Gastrocnemius medialis (tissue), 4 donors: ENCODE results near the gene SPINT2. TPM values are rescaled to one million over a fixed set of nuclear protein-coding genes. Genes with fewer than 3 reads are reported as not detected.

Source experiments
- ATAC-seq, 2 donors: fragments of 150-250 bp; one replicate each; pipeline ENCODE4 v1.9.1; 2016
- DNase-seq, 2 donors: peaks; one replicate each; pipeline ENCODE4 v3.0.0-alpha.2; 2019
- H3K27ac ChIP-seq, 4 donors: fragments of 200-600 bp; sonication (generic); 1 replicate in 1 of 4; 2 replicates in 3 of 4; pipeline ENCODE4 v1.5.1; 2016 to 2018; ENCODE audit warnings: mild to moderate bottlenecking in 2 of 4, moderate library complexity in 1 of 4
- H3K27me3 ChIP-seq, 3 donors: fragments of 200-600 bp; sonication (generic) in 2 of 3; 1 replicate in 1 of 3; 2 replicates in 2 of 3; pipeline versions ENCODE4 v1.5.1 to v1.6.0; 2016 to 2019; ENCODE audit warnings: mild to moderate bottlenecking in 1 of 3, moderate library complexity in 1 of 3
- H3K36me3 ChIP-seq, 2 donors: fragments of 200-600 bp; sonication (generic) in 1 of 2; one replicate each; pipeline ENCODE4 v1.5.1; 2017 to 2018
- H3K4me1 ChIP-seq, 2 donors: fragments of 200-600 bp; sonication (generic) in 1 of 2; one replicate each; pipeline ENCODE4 v1.5.1; 2016 to 2017; ENCODE audit warnings: mild to moderate bottlenecking in 2 of 2
- H3K4me3 ChIP-seq, 4 donors: fragments of 200-600 bp; sonication (generic) in 3 of 4; 1 replicate in 1 of 4; 2 replicates in 3 of 4; pipeline ENCODE4 v1.5.1; 2016 to 2019; ENCODE audit warnings: mild to moderate bottlenecking in 2 of 4
- H3K9me3 ChIP-seq, 3 donors: fragments of 200-600 bp; sonication (generic) in 2 of 3; 1 replicate in 1 of 3; 2 replicates in 2 of 3; pipeline ENCODE4 v1.5.1; 2016 to 2019
- POLR2A ChIP-seq, 2 donors: fragments of 450-650 bp; IDR thresholded peaks; one replicate each; pipeline ENCODE4 v1.6.1; 2017; ENCODE audit warnings: antibody characterized with exemption in 2 of 2, mild to moderate bottlenecking in 2 of 2, moderate library complexity in 2 of 2
- in situ Hi-C, 4 donors: fragments of 200-750 bp; cut with MboI; loops; one replicate each; pipeline versions ENCODE4 v1.15.0 to v1.8.0; 2017; ENCODE audit warnings: low sequenced_read_pairs in 4 of 4
- intact Hi-C: fragments of 100-400 bp; cut with DNase I; formaldehyde crosslinking; loops from one replicate; pipeline ENCODE4 v1.15.1; 2023; ENCODE audit warnings: low total_unique reads
- total RNA-seq, 4 donors: library from RNA; depleted of rRNA; stranded (reverse); fragments of >200 nt; gene quantifications; one replicate each; pipeline versions ENCODE4 v1.1.0 to v1.2.3, GENCODE V29; 2016
- TF ChIP-seq, protein P1 (sequence below), 5 experiments: fragments of 450-650 bp in 3 of 5; fragments of 200-600 bp in 2 of 5; sonication (generic) in 2 of 5; IDR thresholded peaks in 4 of 5; conservative IDR thresholded peaks in 1 of 5; 1 replicate in 4 of 5; 2 replicates in 1 of 5; pipeline ENCODE4 v1.5.1; 2016 to 2019; ENCODE audit warnings: antibody characterized with exemption in 5 of 5, mild to moderate bottlenecking in 3 of 5, moderate library complexity in 3 of 5

SPINT2 gene
- total RNA-seq, 4 donors from 2014 or later = 0.26 to 4.0 (median 1.6) TPM

DNA sequence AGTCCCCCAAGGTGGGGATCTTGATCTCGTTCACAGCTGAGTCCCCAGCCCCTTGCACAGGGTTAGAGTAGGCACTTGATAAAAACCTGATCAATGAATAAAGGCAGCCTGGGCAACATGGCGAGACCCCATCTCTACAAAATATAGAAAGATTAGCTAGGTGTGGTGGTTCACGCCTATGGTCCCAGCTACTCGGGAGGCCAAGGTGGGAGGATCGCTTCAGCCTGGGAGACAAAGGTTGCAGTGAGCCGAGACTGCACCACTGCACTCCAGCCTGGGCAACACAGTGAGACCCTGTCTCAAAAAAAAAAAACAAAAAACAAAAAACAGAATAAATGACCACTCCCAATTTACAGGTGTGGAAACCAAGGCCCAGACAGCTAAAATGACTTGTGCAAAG is 46.6 kb downstream of the SPINT2 start:
- Histone ChIP-seq H3K9me3 (no peaks in the 10 kb centered on the region), H3K4me3 (no peak overlapping the region), H3K4me1 (peaks cover 0 to 3% of the 10 kb centered on the region in 2 donors), H3K27ac (no peak overlapping the region), H3K36me3 (peaks cover 0 to 22% of the 10 kb centered on the region in 2 donors), H3K27me3 (no peaks in the 10 kb centered on the region)
- intact Hi-C loops (no loop called here), in situ Hi-C loops (no loop called here)
- DNase-seq (no peak), ATAC-seq (no peak)
- TF ChIP-seq POLR2A (IDR thresholded peaks at IDR 0.05) = no peak
- TF ChIP-seq, protein P1, sequence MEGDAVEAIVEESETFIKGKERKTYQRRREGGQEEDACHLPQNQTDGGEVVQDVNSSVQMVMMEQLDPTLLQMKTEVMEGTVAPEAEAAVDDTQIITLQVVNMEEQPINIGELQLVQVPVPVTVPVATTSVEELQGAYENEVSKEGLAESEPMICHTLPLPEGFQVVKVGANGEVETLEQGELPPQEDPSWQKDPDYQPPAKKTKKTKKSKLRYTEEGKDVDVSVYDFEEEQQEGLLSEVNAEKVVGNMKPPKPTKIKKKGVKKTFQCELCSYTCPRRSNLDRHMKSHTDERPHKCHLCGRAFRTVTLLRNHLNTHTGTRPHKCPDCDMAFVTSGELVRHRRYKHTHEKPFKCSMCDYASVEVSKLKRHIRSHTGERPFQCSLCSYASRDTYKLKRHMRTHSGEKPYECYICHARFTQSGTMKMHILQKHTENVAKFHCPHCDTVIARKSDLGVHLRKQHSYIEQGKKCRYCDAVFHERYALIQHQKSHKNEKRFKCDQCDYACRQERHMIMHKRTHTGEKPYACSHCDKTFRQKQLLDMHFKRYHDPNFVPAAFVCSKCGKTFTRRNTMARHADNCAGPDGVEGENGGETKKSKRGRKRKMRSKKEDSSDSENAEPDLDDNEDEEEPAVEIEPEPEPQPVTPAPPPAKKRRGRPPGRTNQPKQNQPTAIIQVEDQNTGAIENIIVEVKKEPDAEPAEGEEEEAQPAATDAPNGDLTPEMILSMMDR (IDR thresholded peaks at IDR 0.05 in 4 of 5, conservative IDR thresholded peaks at IDR 0.05 in 1 of 5) = no peak

DNA sequence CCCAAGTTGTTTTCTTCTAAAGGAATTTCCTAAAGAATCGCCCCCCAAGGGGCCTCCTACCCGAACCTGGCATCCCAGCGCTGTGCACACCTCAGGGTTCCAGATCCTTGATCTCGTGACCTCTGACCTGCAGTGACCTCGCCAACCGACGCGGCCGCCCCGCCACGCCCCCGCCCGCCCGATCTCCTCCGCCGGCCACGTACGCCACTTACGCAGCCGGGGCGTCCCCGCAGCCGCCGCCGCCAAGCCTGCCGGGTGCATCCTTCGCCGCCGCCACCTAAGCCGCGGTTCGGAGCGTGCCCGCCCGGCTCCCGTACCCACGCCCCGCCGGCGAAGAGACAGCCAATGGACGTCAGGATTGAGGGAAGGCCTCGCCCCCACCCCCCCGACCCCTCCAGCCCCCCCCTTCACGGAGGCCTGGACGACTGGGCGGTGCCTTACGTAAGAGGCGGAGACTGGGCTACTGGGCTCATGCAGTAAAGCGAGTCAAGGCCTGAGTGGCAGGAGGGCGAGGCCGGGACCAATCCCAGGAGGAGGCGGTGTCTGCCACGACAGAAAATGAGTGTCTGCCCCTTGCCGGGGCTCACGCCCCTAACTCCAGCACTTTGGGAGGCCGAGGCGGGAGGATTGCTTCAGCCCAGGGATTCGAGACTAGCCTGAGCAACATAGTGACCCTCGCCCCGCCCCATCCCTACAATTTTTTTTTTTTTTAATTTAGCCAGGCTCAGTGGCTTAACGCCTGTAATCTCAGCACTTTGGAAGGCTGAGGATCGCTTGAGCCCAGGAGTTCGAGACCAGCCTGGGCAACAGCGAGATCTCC is 51.5 kb downstream of the SPINT2 start, which contains the start of gene YIF1B:
Gene YIF1B, minus strand, starts transcription at position 291 of the 820 bp plus-strand sequence. Its CDS starts 30 bp downstream, at position 261.
- Histone ChIP-seq H3K9me3 (no peaks in the 10 kb centered on the region), H3K36me3 (no peaks in the 10 kb centered on the region), H3K4me1 (peaks cover 6 to 9% of the 10 kb centered on the region in 2 donors), H3K4me3 (peak within 1 kb of the TSS; percentile 59 to 76 (median 66)), H3K27ac (peak within 1 kb of the TSS; percentile 85 to 93 (median 92)), H3K27me3 (peaks cover 0 to 11% (median 0%) of the 10 kb centered on the region in 3 donors)
- in situ Hi-C loops (no loop called here), intact Hi-C loops (loop anchor here (1.0 to 5.0 kb wide), 2 partner anchors 20 to 409 kb away; partner anchors contain the start of genes SIPA1L3 and WDR87)
- ATAC-seq = peak; percentile 98
- DNase-seq = peak; percentile 95 to 97
- TF ChIP-seq, protein P1 (IDR thresholded peaks at IDR 0.05 in 4 of 5, conservative IDR thresholded peaks at IDR 0.05 in 1 of 5) = no peak
- peak in 1 of 2 donors; percentile 36 for TF ChIP-seq POLR2A (IDR thresholded peaks at IDR 0.05)

DNA sequence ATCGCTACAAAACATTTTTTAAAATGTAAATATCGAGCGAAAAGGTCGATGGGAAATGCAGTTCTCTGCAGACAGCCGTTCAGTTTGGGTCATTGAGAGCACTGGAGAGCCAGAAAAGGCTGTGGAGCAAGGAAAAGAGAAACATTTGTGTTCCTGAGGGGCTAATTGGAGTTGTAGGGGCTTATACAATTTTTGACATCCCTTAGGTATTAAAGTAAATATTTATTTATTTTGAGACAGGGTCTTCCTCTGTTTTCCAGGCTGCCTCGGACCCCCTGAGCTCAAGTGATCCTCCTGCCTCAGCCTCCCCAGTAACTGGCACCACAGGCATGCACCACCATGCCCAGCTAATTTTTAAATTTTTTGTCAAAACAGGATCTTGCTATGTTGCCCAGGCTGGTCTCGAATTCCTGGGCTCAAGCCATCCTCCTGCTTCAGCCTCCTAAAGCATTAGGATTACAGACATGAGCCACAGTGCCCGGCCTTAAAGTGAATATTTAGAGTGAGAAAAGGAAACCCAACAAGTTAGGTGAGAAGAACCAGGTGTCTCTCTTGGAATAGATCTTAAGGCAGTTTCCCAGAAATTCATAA is 52.2 kb downstream of the SPINT2 start:
- intact Hi-C loops = loop anchor here (1.0 to 5.0 kb wide), 2 partner anchors 20 to 409 kb away; partner anchors contain the start of genes SIPA1L3 and WDR87
- peaks cover 0 to 14% (median 2%) of the 10 kb centered on the region in 3 donors for H3K27me3 ChIP-seq
- peak in 1 of 2 donors; percentile 9 for ATAC-seq

DNA sequence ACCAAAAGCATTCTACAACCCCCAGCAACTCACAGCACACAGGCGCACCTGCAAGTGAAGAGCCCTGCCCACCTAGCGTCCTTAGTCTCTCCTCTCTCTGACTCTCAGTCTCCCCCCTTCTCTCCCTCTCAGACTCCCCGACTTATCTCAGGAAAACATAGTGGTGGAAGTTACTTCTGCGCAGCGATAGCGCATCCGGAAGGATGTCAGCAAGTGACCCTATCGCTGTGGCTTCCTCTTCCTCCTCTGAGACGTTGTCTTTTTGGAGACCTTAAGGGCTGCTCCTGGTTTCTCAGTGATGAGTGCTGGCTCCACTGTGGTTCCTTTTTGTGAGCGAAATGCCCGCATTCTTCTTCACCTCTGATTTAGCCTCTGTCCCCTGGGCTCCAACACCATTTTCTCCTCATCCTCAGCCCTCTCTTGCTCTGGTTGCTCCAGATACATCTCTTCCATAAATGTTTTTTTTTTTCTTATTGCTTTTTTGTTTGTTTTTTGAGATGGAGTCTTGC is 52.8 kb downstream of the SPINT2 start:
- no peak for DNase-seq
- no peak for TF ChIP-seq POLR2A (IDR thresholded peaks at IDR 0.05)
- TF ChIP-seq, protein P1 (IDR thresholded peaks at IDR 0.05 in 4 of 5, conservative IDR thresholded peaks at IDR 0.05 in 1 of 5) = no peak
- Histone ChIP-seq H3K36me3 (no peaks in the 10 kb centered on the region), H3K27ac (peak overlapping the region in 2 of 4 donors; percentile 85 to 93), H3K4me3 (no peak overlapping the region), H3K27me3 (peaks cover 0 to 14% (median 4%) of the 10 kb centered on the region in 3 donors), H3K4me1 (peaks cover 6 to 9% of the 10 kb centered on the region in 2 donors), H3K9me3 (no peaks in the 10 kb centered on the region)
- in situ Hi-C loops = no loop called here
- ATAC-seq = no peak
- intact Hi-C loops = loop anchor here (5.0 kb wide), 1 partner anchor 410 kb away; the partner anchor contains the start of genes SIPA1L3 and WDR87

More for the DNA sequence above, 52.2 kb downstream of the SPINT2 start:
- H3K4me3 ChIP-seq = peak overlapping the region; percentile 59 to 76 (median 66)
- TF ChIP-seq POLR2A (IDR thresholded peaks at IDR 0.05) = no peak
- TF ChIP-seq, protein P1 (IDR thresholded peaks at IDR 0.05 in 4 of 5, conservative IDR thresholded peaks at IDR 0.05 in 1 of 5) = no peak
- DNase-seq = no peak
- in situ Hi-C loops = no loop called here
- H3K9me3 ChIP-seq = no peaks in the 10 kb centered on the region
- H3K27ac ChIP-seq = peak overlapping the region; percentile 85 to 93 (median 92)
- H3K4me1 ChIP-seq = peaks cover 6 to 9% of the 10 kb centered on the region in 2 donors
- H3K36me3 ChIP-seq = no peaks in the 10 kb centered on the region
